Liver (tissue), 9 donors: ENCODE data around the gene SPTBN1. TPM values are rescaled to one million over a fixed set of nuclear protein-coding genes. Genes with fewer than 3 reads are reported as not detected.

ENCODE experiments used
- DNase-seq: peaks from one replicate; pipeline ENCODE4 v3.0.0-alpha.2; 2017; ENCODE audit warnings: low spot score
- H3K27ac ChIP-seq, 2 donors: one replicate each; pipeline ENCODE4 v1.7.0; 2013; ENCODE audit warnings: inconsistent platforms in 2 of 2, low read length in 2 of 2, control low read depth in 1 of 2, low read depth in 1 of 2, mild to moderate bottlenecking in 1 of 2
- H3K27me3 ChIP-seq, 4 donors: one replicate each; pipeline versions ENCODE4 v1.6.1 to v1.7.0; 2013; ENCODE audit warnings: low read length in 3 of 4, inconsistent platforms in 1 of 4, mild to moderate bottlenecking in 1 of 4, moderate library complexity in 1 of 4; ENCODE audit not compliant: control insufficient read depth in 4 of 4, insufficient read depth in 4 of 4
- H3K36me3 ChIP-seq, 4 donors: one replicate each; pipeline versions ENCODE4 v1.6.1 to v1.7.0; 2013; ENCODE audit warnings: low read length in 3 of 4, mild to moderate bottlenecking in 3 of 4, low read depth in 1 of 4, moderate library complexity in 1 of 4; ENCODE audit not compliant: control insufficient read depth in 4 of 4, insufficient read depth in 3 of 4
- H3K4me1 ChIP-seq, 4 donors: one replicate each; pipeline versions ENCODE4 v1.6.1 to v1.7.0; 2013; ENCODE audit warnings: low read length in 3 of 4, mild to moderate bottlenecking in 3 of 4, moderate library complexity in 1 of 4; ENCODE audit not compliant: control insufficient read depth in 4 of 4, insufficient read depth in 4 of 4
- H3K4me3 ChIP-seq, 3 donors: one replicate each; pipeline versions ENCODE4 v1.6.1 to v1.7.0; 2013; ENCODE audit warnings: low read length in 3 of 3, control low read depth in 1 of 3, low read depth in 1 of 3, mild to moderate bottlenecking in 1 of 3
- H3K9ac ChIP-seq, 2 donors: one replicate each; pipeline ENCODE4 v1.7.0; 2013; ENCODE audit warnings: low read length in 2 of 2, mild to moderate bottlenecking in 2 of 2, moderate library complexity in 2 of 2, control low read depth in 1 of 2, low read depth in 1 of 2
- H3K9me3 ChIP-seq, 4 donors: one replicate each; pipeline versions ENCODE4 v1.6.1 to v1.7.0; 2013; ENCODE audit warnings: low read length in 3 of 4; ENCODE audit not compliant: control insufficient read depth in 4 of 4
- EGR1 ChIP-seq, 2 donors: IDR thresholded peaks; 2 replicates each; pipeline ENCODE4 v1.6.1; 2016 to 2018; ENCODE audit warnings: antibody characterized with exemption in 2 of 2, low read depth in 2 of 2
- FOXA1 ChIP-seq: IDR thresholded peaks from 2 replicates; pipeline ENCODE4 v1.6.1; 2016; ENCODE audit warnings: antibody characterized with exemption
- FOXA2 ChIP-seq: IDR thresholded peaks from 2 replicates; pipeline ENCODE4 v1.6.1; 2016; ENCODE audit warnings: antibody characterized with exemption
- HNF4A ChIP-seq, 2 donors: conservative IDR thresholded peaks; 2 replicates each; pipeline ENCODE4 v1.6.1; 2016; ENCODE audit warnings: antibody characterized with exemption in 2 of 2, mild to moderate bottlenecking in 2 of 2
- HNF4G ChIP-seq: IDR thresholded peaks from 2 replicates; pipeline ENCODE4 v1.6.1; 2016; ENCODE audit warnings: antibody characterized with exemption
- JUND ChIP-seq, 2 donors: IDR thresholded peaks; 2 replicates each; pipeline ENCODE4 v1.6.1; 2016; ENCODE audit warnings: antibody characterized with exemption in 2 of 2
- NR2F2 ChIP-seq: IDR thresholded peaks from 2 replicates; pipeline ENCODE4 v1.6.1; 2016; ENCODE audit warnings: antibody characterized with exemption
- RAD21 ChIP-seq, 2 donors: IDR thresholded peaks; 2 replicates each; pipeline ENCODE4 v1.6.1; 2016; ENCODE audit warnings: antibody characterized with exemption in 2 of 2, mild to moderate bottlenecking in 2 of 2
- RXRA ChIP-seq, 2 donors: IDR thresholded peaks; 2 replicates each; pipeline ENCODE4 v1.6.1; 2017 to 2018; ENCODE audit warnings: antibody characterized with exemption in 2 of 2, mild to moderate bottlenecking in 1 of 2
- SP1 ChIP-seq: IDR thresholded peaks from 2 replicates; pipeline ENCODE4 v1.6.1; 2018; ENCODE audit warnings: antibody characterized with exemption, mild to moderate bottlenecking
- YY1 ChIP-seq: IDR thresholded peaks from 2 replicates; pipeline ENCODE4 v1.6.1; 2016; ENCODE audit warnings: antibody characterized with exemption, mild to moderate bottlenecking
- WGBS: extraction: QIAGEN DNeasy Blood & Tissue Kit; methylation state at CpG from one replicate; pipeline ENCODE4 v1.1.7; 2013; 5-methylcytosine and 5-hydroxymethylcytosine counted together
- polyA plus RNA-seq, 2 donors: library from polyadenylated mRNA; stranded (reverse) in 1 of 2; unstranded in 1 of 2; fragments of 200-250 nt in 1 of 2; fragments of >200 nt in 1 of 2; fragmentation: Nextera tagmentation in 1 of 2; extraction: Ambion mirVana in 1 of 2; gene quantifications; one replicate each; pipeline versions ENCODE4 v1.2.1 to v1.2.3, GENCODE V29; 2013 to 2015
- total RNA-seq, 2 donors: library from RNA; depleted of rRNA; stranded (reverse); fragments of >200 nt; gene quantifications; one replicate each; pipeline ENCODE4 v1.2.3, GENCODE V29; 2014
- TF ChIP-seq, protein P1 (sequence below): IDR thresholded peaks from 2 replicates; pipeline ENCODE4 v1.6.1; 2016; ENCODE audit warnings: antibody characterized with exemption
- TF ChIP-seq, protein P2 (sequence below): IDR thresholded peaks from 2 replicates; pipeline ENCODE4 v1.6.1; 2016; ENCODE audit warnings: antibody characterized with exemption, mild to moderate bottlenecking
- TF ChIP-seq, protein P3 (sequence below): fragments of 150-350 bp; IDR thresholded peaks from 2 replicates; pipeline ENCODE4 v1.5.1; 2017; ENCODE audit warnings: improper control_type of control experiment, low read depth, low read length; ENCODE audit not compliant: missing input control
- TF ChIP-seq, protein P4 (sequence below): IDR thresholded peaks from 2 replicates; pipeline ENCODE4 v1.6.1; 2016; ENCODE audit warnings: antibody characterized with exemption
- TF ChIP-seq, protein P5 (sequence below): IDR thresholded peaks from 2 replicates; pipeline ENCODE4 v1.6.1; 2016; ENCODE audit warnings: antibody characterized with exemption
- donor health status: healthy.
- donor health status: healthy.
- donor health status: healthy.
- donor health status: healthy.
- donor health status: healthy.

SPTBN1 gene
- total and polyA plus RNA-seq, 4 donors: 44.8 to 191 (median 75.9) TPM

DNA sequence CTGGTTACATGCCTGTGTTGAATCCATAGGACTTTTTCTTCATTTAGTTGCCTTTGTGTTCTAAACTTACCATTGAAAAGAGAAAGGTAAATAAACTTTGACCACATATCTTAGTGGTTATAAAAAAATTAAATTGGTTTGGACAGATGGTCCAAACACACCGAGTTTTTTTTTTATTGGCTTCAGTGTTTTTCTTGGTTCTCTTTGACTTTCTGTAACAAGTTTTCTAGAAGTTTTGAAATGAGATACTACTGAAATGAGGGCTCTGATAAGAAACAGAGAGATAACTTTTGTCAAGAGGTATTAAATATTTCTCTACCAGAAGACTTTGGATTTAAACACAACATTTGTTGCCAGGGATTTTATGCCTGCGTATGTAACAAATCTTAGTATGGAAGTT lies 20.7 kb downstream of the SPTBN1 start:
- H3K9ac ChIP-seq: no peak overlapping the region

DNA sequence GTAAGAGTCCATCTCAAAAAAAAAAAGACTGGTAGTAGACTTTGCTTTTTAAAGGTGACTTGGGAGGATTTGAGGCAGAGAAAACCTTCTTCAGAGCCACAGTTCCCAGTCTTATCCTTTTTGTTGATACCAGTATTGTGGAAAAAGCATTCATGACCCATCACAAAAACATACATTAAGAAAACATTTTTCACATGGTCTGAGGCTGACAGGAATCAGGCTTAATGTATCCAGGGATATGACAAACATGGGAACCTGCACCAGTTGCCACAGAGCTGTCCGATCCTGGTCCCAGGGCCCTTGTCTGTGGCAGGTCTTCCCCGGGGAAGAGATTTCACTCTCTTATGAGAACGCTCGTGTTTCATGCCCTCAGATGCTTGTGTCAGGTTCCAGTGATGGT lies 21.8 kb downstream of the SPTBN1 start:
- Histone ChIP-seq H3K9ac (no peak overlapping the region), H3K4me3 (no peak overlapping the region), H3K27me3 (no peaks in the 10 kb centered on the region), H3K9me3 (no peaks in the 10 kb centered on the region), H3K36me3 (no peaks in the 10 kb centered on the region), H3K4me1 (peaks cover 0 to 36% (median 30%) of the 10 kb centered on the region in 4 donors), H3K27ac (peak overlapping the region in 1 of 2 donors; percentile 34)
- TF ChIP-seq YY1 (no peak), NR2F2 (no peak), SP1 (no peak)
- TF ChIP-seq, protein P1, sequence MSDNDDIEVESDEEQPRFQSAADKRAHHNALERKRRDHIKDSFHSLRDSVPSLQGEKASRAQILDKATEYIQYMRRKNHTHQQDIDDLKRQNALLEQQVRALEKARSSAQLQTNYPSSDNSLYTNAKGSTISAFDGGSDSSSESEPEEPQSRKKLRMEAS: no peak
- no peak for DNase-seq
- 93% methylated on average over 4 of the region's 4 CpGs for WGBS

More for the DNA sequence above, 20.7 kb downstream of the SPTBN1 start:
- H3K4me3 ChIP-seq: no peak overlapping the region
- WGBS: 40% methylated on average over 2 of the region's 2 CpGs
- H3K27me3 ChIP-seq: no peaks in the 10 kb centered on the region
- no peak overlapping the region for H3K27ac ChIP-seq
- H3K4me1 ChIP-seq: peaks cover 0 to 35% (median 30%) of the 10 kb centered on the region in 4 donors
- no peaks in the 10 kb centered on the region for H3K36me3 ChIP-seq
- DNase-seq: no peak
- H3K9me3 ChIP-seq: no peaks in the 10 kb centered on the region
- TF ChIP-seq SP1: no peak
- TF ChIP-seq JUND (IDR thresholded peaks at IDR 0.05): no peak
- no peak for TF ChIP-seq NR2F2
- TF ChIP-seq EGR1 (IDR thresholded peaks at IDR 0.05; ENCODE audit: low read depth in 2 of 2): no peak
- TF ChIP-seq, protein P1: no peak
- no peak for TF ChIP-seq FOXA1

DNA sequence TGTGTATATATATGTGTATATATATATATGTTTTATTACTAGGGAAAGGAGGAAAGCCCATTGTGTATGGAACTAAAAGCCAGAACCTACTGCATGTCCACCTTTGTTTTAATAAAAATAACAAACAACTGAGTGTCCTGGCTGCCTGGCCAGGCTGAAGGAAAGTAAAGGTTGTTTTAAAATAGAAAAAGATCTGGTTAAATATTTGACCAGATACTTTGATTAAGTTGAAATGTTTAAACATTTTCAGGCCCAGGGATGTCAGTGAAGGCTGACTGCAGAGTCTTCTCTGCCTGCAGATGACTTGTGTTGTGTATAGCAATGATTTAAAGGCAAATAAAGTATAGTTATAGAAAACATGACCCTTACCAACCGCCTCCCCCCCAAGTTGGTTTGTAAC lies 22.8 kb downstream of the SPTBN1 start:
- peaks cover 2 to 36% (median 30%) of the 10 kb centered on the region in 4 donors for H3K4me1 ChIP-seq
- no peak for TF ChIP-seq SP1
- TF ChIP-seq JUND (IDR thresholded peaks at IDR 0.05): no peak
- TF ChIP-seq RXRA (IDR thresholded peaks at IDR 0.05): no peak
- TF ChIP-seq, protein P2, sequence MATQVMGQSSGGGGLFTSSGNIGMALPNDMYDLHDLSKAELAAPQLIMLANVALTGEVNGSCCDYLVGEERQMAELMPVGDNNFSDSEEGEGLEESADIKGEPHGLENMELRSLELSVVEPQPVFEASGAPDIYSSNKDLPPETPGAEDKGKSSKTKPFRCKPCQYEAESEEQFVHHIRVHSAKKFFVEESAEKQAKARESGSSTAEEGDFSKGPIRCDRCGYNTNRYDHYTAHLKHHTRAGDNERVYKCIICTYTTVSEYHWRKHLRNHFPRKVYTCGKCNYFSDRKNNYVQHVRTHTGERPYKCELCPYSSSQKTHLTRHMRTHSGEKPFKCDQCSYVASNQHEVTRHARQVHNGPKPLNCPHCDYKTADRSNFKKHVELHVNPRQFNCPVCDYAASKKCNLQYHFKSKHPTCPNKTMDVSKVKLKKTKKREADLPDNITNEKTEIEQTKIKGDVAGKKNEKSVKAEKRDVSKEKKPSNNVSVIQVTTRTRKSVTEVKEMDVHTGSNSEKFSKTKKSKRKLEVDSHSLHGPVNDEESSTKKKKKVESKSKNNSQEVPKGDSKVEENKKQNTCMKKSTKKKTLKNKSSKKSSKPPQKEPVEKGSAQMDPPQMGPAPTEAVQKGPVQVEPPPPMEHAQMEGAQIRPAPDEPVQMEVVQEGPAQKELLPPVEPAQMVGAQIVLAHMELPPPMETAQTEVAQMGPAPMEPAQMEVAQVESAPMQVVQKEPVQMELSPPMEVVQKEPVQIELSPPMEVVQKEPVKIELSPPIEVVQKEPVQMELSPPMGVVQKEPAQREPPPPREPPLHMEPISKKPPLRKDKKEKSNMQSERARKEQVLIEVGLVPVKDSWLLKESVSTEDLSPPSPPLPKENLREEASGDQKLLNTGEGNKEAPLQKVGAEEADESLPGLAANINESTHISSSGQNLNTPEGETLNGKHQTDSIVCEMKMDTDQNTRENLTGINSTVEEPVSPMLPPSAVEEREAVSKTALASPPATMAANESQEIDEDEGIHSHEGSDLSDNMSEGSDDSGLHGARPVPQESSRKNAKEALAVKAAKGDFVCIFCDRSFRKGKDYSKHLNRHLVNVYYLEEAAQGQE: no peak
- TF ChIP-seq FOXA1: no peak
- TF ChIP-seq, protein P3, sequence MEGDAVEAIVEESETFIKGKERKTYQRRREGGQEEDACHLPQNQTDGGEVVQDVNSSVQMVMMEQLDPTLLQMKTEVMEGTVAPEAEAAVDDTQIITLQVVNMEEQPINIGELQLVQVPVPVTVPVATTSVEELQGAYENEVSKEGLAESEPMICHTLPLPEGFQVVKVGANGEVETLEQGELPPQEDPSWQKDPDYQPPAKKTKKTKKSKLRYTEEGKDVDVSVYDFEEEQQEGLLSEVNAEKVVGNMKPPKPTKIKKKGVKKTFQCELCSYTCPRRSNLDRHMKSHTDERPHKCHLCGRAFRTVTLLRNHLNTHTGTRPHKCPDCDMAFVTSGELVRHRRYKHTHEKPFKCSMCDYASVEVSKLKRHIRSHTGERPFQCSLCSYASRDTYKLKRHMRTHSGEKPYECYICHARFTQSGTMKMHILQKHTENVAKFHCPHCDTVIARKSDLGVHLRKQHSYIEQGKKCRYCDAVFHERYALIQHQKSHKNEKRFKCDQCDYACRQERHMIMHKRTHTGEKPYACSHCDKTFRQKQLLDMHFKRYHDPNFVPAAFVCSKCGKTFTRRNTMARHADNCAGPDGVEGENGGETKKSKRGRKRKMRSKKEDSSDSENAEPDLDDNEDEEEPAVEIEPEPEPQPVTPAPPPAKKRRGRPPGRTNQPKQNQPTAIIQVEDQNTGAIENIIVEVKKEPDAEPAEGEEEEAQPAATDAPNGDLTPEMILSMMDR: no peak
- no peak for TF ChIP-seq HNF4A (conservative IDR thresholded peaks at IDR 0.05)
- no peak for TF ChIP-seq EGR1 (IDR thresholded peaks at IDR 0.05; ENCODE audit: low read depth in 2 of 2)
- TF ChIP-seq, protein P4, sequence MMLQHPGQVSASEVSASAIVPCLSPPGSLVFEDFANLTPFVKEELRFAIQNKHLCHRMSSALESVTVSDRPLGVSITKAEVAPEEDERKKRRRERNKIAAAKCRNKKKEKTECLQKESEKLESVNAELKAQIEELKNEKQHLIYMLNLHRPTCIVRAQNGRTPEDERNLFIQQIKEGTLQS: no peak
- no peak for TF ChIP-seq FOXA2
- TF ChIP-seq, protein P5, sequence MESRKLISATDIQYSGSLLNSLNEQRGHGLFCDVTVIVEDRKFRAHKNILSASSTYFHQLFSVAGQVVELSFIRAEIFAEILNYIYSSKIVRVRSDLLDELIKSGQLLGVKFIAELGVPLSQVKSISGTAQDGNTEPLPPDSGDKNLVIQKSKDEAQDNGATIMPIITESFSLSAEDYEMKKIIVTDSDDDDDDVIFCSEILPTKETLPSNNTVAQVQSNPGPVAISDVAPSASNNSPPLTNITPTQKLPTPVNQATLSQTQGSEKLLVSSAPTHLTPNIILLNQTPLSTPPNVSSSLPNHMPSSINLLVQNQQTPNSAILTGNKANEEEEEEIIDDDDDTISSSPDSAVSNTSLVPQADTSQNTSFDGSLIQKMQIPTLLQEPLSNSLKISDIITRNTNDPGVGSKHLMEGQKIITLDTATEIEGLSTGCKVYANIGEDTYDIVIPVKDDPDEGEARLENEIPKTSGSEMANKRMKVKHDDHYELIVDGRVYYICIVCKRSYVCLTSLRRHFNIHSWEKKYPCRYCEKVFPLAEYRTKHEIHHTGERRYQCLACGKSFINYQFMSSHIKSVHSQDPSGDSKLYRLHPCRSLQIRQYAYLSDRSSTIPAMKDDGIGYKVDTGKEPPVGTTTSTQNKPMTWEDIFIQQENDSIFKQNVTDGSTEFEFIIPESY: no peak
- TF ChIP-seq HNF4G: no peak
- TF ChIP-seq, protein P1: no peak
- no peak for TF ChIP-seq RAD21 (IDR thresholded peaks at IDR 0.05)
- 79% methylated on average over 1 of the region's 1 CpG for WGBS
- no peaks in the 10 kb centered on the region for H3K36me3 ChIP-seq
- no peak for DNase-seq
- H3K9ac ChIP-seq: no peak overlapping the region
- no peak overlapping the region for H3K4me3 ChIP-seq
- no peaks in the 10 kb centered on the region for H3K27me3 ChIP-seq
- H3K9me3 ChIP-seq: no peaks in the 10 kb centered on the region
- peak overlapping the region; percentile 9 to 24 for H3K27ac ChIP-seq
